Neural cell (in vitro differentiated cells): Measurements from ENCODE around the gene BAG1.

Experiments
- CTCF ChIP-seq: fragments of 450-650 bp; IDR thresholded peaks from 2 replicates; pipeline ENCODE4 v1.5.1; 2014; ENCODE audit warnings: antibody characterized with exemption, mild to moderate bottlenecking, moderate library complexity; ENCODE audit not compliant: poor library complexity, severe bottlenecking
- EP300 ChIP-seq: fragments of 450-650 bp; conservative IDR thresholded peaks from 2 replicates; pipeline ENCODE4 v1.6.1; 2014; ENCODE audit warnings: antibody characterized with exemption, mild to moderate bottlenecking, moderate library complexity; ENCODE audit not compliant: poor library complexity, severe bottlenecking
- EZH2 ChIP-seq: fragments of 200-600, 300-800 bp; shearing (Covaris generic), sonication (generic); IDR thresholded peaks from 2 replicates; pipeline ENCODE4 v1.6.1; 2014; ENCODE audit warnings: antibody characterized with exemption, low read length, borderline replicate concordance, mild to moderate bottlenecking; ENCODE audit not compliant: insufficient read depth, poor library complexity, severe bottlenecking
- POLR2AphosphoS5 ChIP-seq: IDR thresholded peaks from 2 replicates; pipeline ENCODE4 v1.6.1; 2012
- RAD21 ChIP-seq: fragments of 450-650 bp; conservative IDR thresholded peaks from 2 replicates; pipeline ENCODE4 v1.6.1; 2014; ENCODE audit warnings: antibody characterized with exemption, mild to moderate bottlenecking, moderate library complexity
- REST ChIP-seq: IDR thresholded peaks from 2 replicates; pipeline ENCODE4 v1.6.1; 2012; ENCODE audit warnings: borderline replicate concordance
- TAF1 ChIP-seq: IDR thresholded peaks from 2 replicates; pipeline ENCODE4 v1.6.1; 2012; ENCODE audit warnings: low read depth

DNA sequence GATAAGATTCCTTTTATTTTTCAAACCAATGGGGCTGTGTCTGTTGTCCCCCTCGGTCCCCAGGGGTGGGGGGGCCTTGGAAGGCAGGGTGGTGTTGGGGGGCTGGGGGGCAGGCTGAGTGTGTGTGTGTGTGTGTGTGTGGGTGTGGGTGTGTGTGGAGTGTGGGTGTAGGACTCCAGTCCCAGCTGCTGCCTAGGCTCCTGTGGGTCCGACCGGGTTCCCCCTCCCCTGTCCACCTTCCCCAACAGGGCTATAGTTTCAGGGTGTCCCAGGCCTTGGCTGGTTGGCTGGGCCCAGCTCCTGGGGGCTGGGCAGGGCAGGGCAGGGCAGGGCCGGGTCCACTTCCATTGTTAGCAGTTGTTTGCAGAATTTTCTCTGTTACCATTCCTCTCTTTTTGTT, 23.7 kb upstream of the BAG1 start:
- TF ChIP-seq CTCF (no peak), EP300 (no peak), POLR2AphosphoS5 (no peak), REST (no peak), RAD21 (no peak), EZH2 (no peak), TAF1 (no peak)
